ENCODE results near the gene GAL3ST2.
"Not testable (repeated sequence)": the region's sequence is repeated elsewhere in the genome, so short reads cannot be mapped to it uniquely, and the experiment has no call there.

The GAL3ST2 gene

GRCh38 chr2:241739651-241740050, 37.0 kb upstream of the GAL3ST2 start:
- TF ChIP-seq CTCF (IDR thresholded peaks at IDR 0.05; ENCODE audit: control insufficient read depth, extremely low read depth, insufficient read depth): no peak
- no peak overlapping the region for H3K4me3 ChIP-seq (ENCODE audit: low read depth, low read length)
- no peak for DNase-seq (ENCODE audit: low read depth)

- DNase-seq (ENCODE audit: low read depth): no peak
- H3K4me3 ChIP-seq (ENCODE audit: low read depth, low read length): no peak overlapping the region
- no peak for TF ChIP-seq CTCF (IDR thresholded peaks at IDR 0.05; ENCODE audit: control insufficient read depth, extremely low read depth, insufficient read depth)
Measured at GRCh38 chr2:241741016-241741415, 35.6 kb upstream of the GAL3ST2 start.

- TF ChIP-seq CTCF (IDR thresholded peaks at IDR 0.05; ENCODE audit: control insufficient read depth, extremely low read depth, insufficient read depth): no peak
- no peak for DNase-seq (ENCODE audit: low read depth)
- H3K4me3 ChIP-seq (ENCODE audit: low read depth, low read length): no peak overlapping the region
Measured at GRCh38 chr2:241742320-241742939, 34.2 kb upstream of the GAL3ST2 start.

GRCh38 chr2:241743008-241743407, 33.6 kb upstream of the GAL3ST2 start:
- not testable (repeated sequence) for DNase-seq (ENCODE audit: low read depth); H3K4me3 ChIP-seq (ENCODE audit: low read depth, low read length)

GRCh38 chr2:241743620-241744019, 33.0 kb upstream of the GAL3ST2 start:
- H3K4me3 ChIP-seq (ENCODE audit: low read depth, low read length): no peak overlapping the region
- DNase-seq (ENCODE audit: low read depth): no peak
- TF ChIP-seq CTCF (IDR thresholded peaks at IDR 0.05; ENCODE audit: control insufficient read depth, extremely low read depth, insufficient read depth): no peak

GRCh38 chr2:241744028-241744754, 32.4 kb upstream of the GAL3ST2 start:
- no peak for DNase-seq (ENCODE audit: low read depth)
- H3K4me3 ChIP-seq (ENCODE audit: low read depth, low read length): no peak overlapping the region
- TF ChIP-seq CTCF (IDR thresholded peaks at IDR 0.05; ENCODE audit: control insufficient read depth, extremely low read depth, insufficient read depth): no peak

GRCh38 chr2:241745276-241745675, 31.3 kb upstream of the GAL3ST2 start:
- no peak for DNase-seq (ENCODE audit: low read depth)
- TF ChIP-seq CTCF (IDR thresholded peaks at IDR 0.05; ENCODE audit: control insufficient read depth, extremely low read depth, insufficient read depth): no peak
- no peak overlapping the region for H3K4me3 ChIP-seq (ENCODE audit: low read depth, low read length)
